Heart right ventricle (tissue), 16 donors: ENCODE measurements around the gene RPA1. TPM values are rescaled to one million over a fixed set of nuclear protein-coding genes. Genes with fewer than 3 reads are reported as not detected.
A peak's percentile ranks its signal among the peaks of the same experiment; 100 is the strongest.

Source experiments
- ATAC-seq, 8 donors: fragments of 200-7000 bp; cut with Tn5 transposase; one replicate each; pipeline ENCODE4 v1.9.1; 2020; ENCODE audit warnings: mild to moderate bottlenecking in 8 of 8, moderate library complexity in 8 of 8, moderate number of reproducible peaks in 1 of 8
- DNase-seq, 2 donors: peaks; one replicate each; pipeline ENCODE4 v3.0.0-alpha.2; 2020
- H3K27ac ChIP-seq, 10 donors: fragments of 200-600 bp; sonication (generic) in 2 of 10; one replicate each; pipeline versions ENCODE4 v1.5.0 to v1.8.0; 2020 to 2022; ENCODE audit warnings: mild to moderate bottlenecking in 3 of 10
- H3K27me3 ChIP-seq, 7 donors: fragments of 200-600 bp; one replicate each; pipeline ENCODE4 v1.8.0; 2021 to 2022; ENCODE audit warnings: mild to moderate bottlenecking in 2 of 7
- H3K36me3 ChIP-seq, 9 donors: fragments of 200-600 bp; sonication (generic) in 1 of 9; one replicate each; pipeline versions ENCODE4 v1.5.0 to v1.8.0; 2020 to 2022; ENCODE audit warnings: mild to moderate bottlenecking in 2 of 9
- H3K4me1 ChIP-seq, 9 donors: fragments of 200-600 bp; sonication (generic) in 1 of 9; one replicate each; pipeline versions ENCODE4 v1.5.0 to v1.8.0; 2020 to 2022; ENCODE audit warnings: mild to moderate bottlenecking in 4 of 9
- H3K4me3 ChIP-seq, 10 donors: fragments of 200-600 bp; sonication (generic) in 2 of 10; one replicate each; pipeline versions ENCODE4 v1.5.0 to v1.8.0; 2020 to 2022; ENCODE audit warnings: mild to moderate bottlenecking in 7 of 10, moderate library complexity in 2 of 10
- H3K9me3 ChIP-seq, 11 donors: fragments of 200-600 bp in 10 of 11; sonication (generic) in 2 of 11; one replicate each; pipeline versions ENCODE4 v1.5.0 to v1.8.0; 2013 to 2022; ENCODE audit warnings: mild to moderate bottlenecking in 2 of 11, control low read depth in 1 of 11, moderate library complexity in 1 of 11
- CTCF ChIP-seq, 9 donors: fragments of 200-600 bp; sonication (generic) in 2 of 9; IDR thresholded peaks; one replicate each; pipeline versions ENCODE4 v1.5.0 to v1.8.0; 2021 to 2022; ENCODE audit warnings: antibody characterized with exemption in 9 of 9, mild to moderate bottlenecking in 5 of 9, moderate library complexity in 1 of 9
- WGBS, 2 donors: extraction: QIAGEN DNeasy Blood & Tissue Kit; methylation state at CpG; one replicate each; pipeline ENCODE4 v1.1.7; 2013; ENCODE audit warnings: inconsistent platforms in 1 of 2; 5-methylcytosine and 5-hydroxymethylcytosine counted together
- intact Hi-C, 10 donors: fragments of 100-400 bp; cut with DNase I; formaldehyde crosslinking; loops; one replicate each; pipeline versions ENCODE4 v1.11.1 to v1.14.2; 2022
- polyA plus RNA-seq, 2 donors: library from polyadenylated mRNA; stranded (reverse); fragments of 200-250 nt; gene quantifications; one replicate each; pipeline ENCODE4 v1.2.3, GENCODE V29; 2013
- total RNA-seq, 10 donors: library from RNA; stranded (reverse); fragmentation: NEBNext Ultra II Directional in 3 of 10; extraction: Animal tissue kit (Norgen Biotek cat#: 25700) in 3 of 10; gene quantifications; one replicate each; pipeline versions ENCODE4 v1.2.1 to v1.2.4, GENCODE V29; 2021 to 2023
- donor health status: Arrhythmogenic right ventricular cardiomyopathy.
- donor health status: ischemic (EF 13 %, LVEDD 7.1; RV severe dilation, severe dysfunction).
- donor health status: healthy with polysubstance abuse.
- donor health status: DM: no; HTN: yes; CAD: no.
- donor health status: DM: no; HTN: no; CAD: no.
- donor health status: ischemic (EF 25% LVEDD 6.9; RV normal size, moderate dysfunction).
- donor health status: ischemic (EF 25% LVEDD 5.7; RV mildly dilated, moderate dysfunction).
- donor health status: healthy.
- donor health status: DM: yes; HTN: yes; CAD: no.
- donor health status: Ischemic cardiomyopathy.
- donor health status: ischemic (EF 35%, LVEDD 5.7; RV mildly dilated, moderate dysfunction).
- donor health status: nonischemic (EF 11% LVEDD 7.7; RV severe dilation, severe dysfunction).
- donor health status: DM: yes; HTN: yes; CAD: no.
- donor health status: PGD.
- donor health status: ischemic (EF 29% LVEDD 5.4; RV normal size, mild dysfunction).
- donor health status: nonischemic (EF 23%, LVEDD 6.1; RV moderate dilation, normal function).

The RPA1 gene
- total and polyA plus RNA-seq, 12 donors, result 7.2 to 96.6 (median 65.9) TPM

- WGBS, 2 donors, result 21 to 22% methylated on average over 25 of the region's 25 CpGs
- Histone ChIP-seq H3K4me1 (peaks cover 3 to 29% (median 13%) of the 10 kb centered on the region in 9 donors), H3K27ac (no peak overlapping the region), H3K36me3 (no peaks in the 10 kb centered on the region), H3K4me3 (no peak overlapping the region), H3K27me3 (peaks cover 10 to 58% (median 27%) of the 10 kb centered on the region in 7 donors), H3K9me3 (no peaks in the 10 kb centered on the region)
- no peak for TF ChIP-seq CTCF (IDR thresholded peaks at IDR 0.05)
- DNase-seq (no peak), ATAC-seq (peak in 4 of 8 donors; percentile 17 to 48 (median 26))
- intact Hi-C loops, result loop anchor here in 4 of 10 donors (5.0 to 10.0 kb wide), 3 partner anchors 137 to 379 kb away; partner anchors contain the start of gene OVCA2 (in 2 of the 4)
These were observed 75.5 kb downstream of the RPA1 start for GRCh38 chr17:1905190-1905913.

- no peaks in the 10 kb centered on the region for H3K9me3 ChIP-seq
- ATAC-seq, result no peak
- H3K4me1 ChIP-seq, result peaks cover 3 to 29% (median 13%) of the 10 kb centered on the region in 9 donors
- intact Hi-C loops, result loop anchor here in 4 of 10 donors (5.0 to 10.0 kb wide), 3 partner anchors 136 to 378 kb away; partner anchors contain the start of gene OVCA2 (in 2 of the 4)
- H3K4me3 ChIP-seq, result no peak overlapping the region
- no peak for DNase-seq
- H3K36me3 ChIP-seq, result no peaks in the 10 kb centered on the region
- H3K27ac ChIP-seq, result no peak overlapping the region
- WGBS, 2 donors, result 43 to 45% methylated on average over 8 of the region's 8 CpGs
- H3K27me3 ChIP-seq, result peaks cover 10 to 70% (median 28%) of the 10 kb centered on the region in 7 donors
- no peak for TF ChIP-seq CTCF (IDR thresholded peaks at IDR 0.05)
These were observed 76.9 kb downstream of the RPA1 start for GRCh38 chr17:1906662-1907101.

- TF ChIP-seq CTCF (IDR thresholded peaks at IDR 0.05), result no peak
- H3K27me3 ChIP-seq, result peaks cover 10 to 75% (median 34%) of the 10 kb centered on the region in 7 donors
- no peaks in the 10 kb centered on the region for H3K9me3 ChIP-seq
- no peak overlapping the region for H3K27ac ChIP-seq
- 78 to 80% methylated on average over 17 of the region's 17 CpGs for WGBS, 2 donors
- H3K4me3 ChIP-seq, result no peak overlapping the region
- H3K4me1 ChIP-seq, result peaks cover 3 to 29% (median 13%) of the 10 kb centered on the region in 9 donors
- ATAC-seq (no peak), DNase-seq (no peak)
- intact Hi-C loops, result loop anchor here in 4 of 10 donors (5.0 to 10.0 kb wide), 3 partner anchors 135 to 378 kb away; partner anchors contain the start of gene OVCA2 (in 2 of the 4)
- H3K36me3 ChIP-seq, result no peaks in the 10 kb centered on the region
These were observed 77.4 kb downstream of the RPA1 start for GRCh38 chr17:1907216-1907631.

GRCh38 chr17:1907909-1908698, 78.3 kb downstream of the RPA1 start:
- Histone ChIP-seq H3K36me3 (no peaks in the 10 kb centered on the region), H3K27me3 (peaks cover 10 to 82% (median 42%) of the 10 kb centered on the region in 7 donors), H3K27ac (no peak overlapping the region), H3K4me3 (peak overlapping the region in 8 of 10 donors; percentile 14 to 48 (median 33)), H3K9me3 (no peaks in the 10 kb centered on the region), H3K4me1 (peaks cover 3 to 29% (median 13%) of the 10 kb centered on the region in 9 donors)
- ATAC-seq, result peak in 6 of 8 donors; percentile 29 to 51 (median 38)
- intact Hi-C loops, result loop anchor here in 8 of 10 donors (1.0 to 10.0 kb wide), 6 partner anchors 117 to 377 kb away; partner anchors contain the start of genes OVCA2 (in 2 of the 8) and RTN4RL1 (in 1 of the 8)
- DNase-seq, result no peak
- no peak for TF ChIP-seq CTCF (IDR thresholded peaks at IDR 0.05)
- WGBS, 2 donors, result 12 to 16% methylated on average over 47 to 49 of the region's 49 CpGs
